ENCODE measurements around the gene KRTAP4-2.
"Not testable (repeated sequence)": the region's sequence is repeated elsewhere in the genome, so short reads cannot be mapped to it uniquely, and the experiment has no call there.

Gene KRTAP4-2

GRCh38 chr17:41149652-41149985, 28.4 kb downstream of the KRTAP4-2 start, which contains the start of gene KRTAP4-5:
TSS of gene KRTAP4-5 (minus strand) at chr17:41149825. CDS start at chr17:41149767, 58 bp downstream.
- TF ChIP-seq ZFP30 (CRISPR knock-in tag; IDR thresholded peaks at IDR 0.05): no peak
- no peak for TF ChIP-seq ZNF565 (CRISPR knock-in tag; conservative IDR thresholded peaks at IDR 0.05; ENCODE audit: low read depth)
- TF ChIP-seq RARB (CRISPR knock-in tag; IDR thresholded peaks at IDR 0.05): no peak
- TF ChIP-seq ZNF70 (CRISPR knock-in tag; IDR thresholded peaks at IDR 0.05): no peak
- TF ChIP-seq SNAI2 (CRISPR knock-in tag; IDR thresholded peaks at IDR 0.05): no peak
- no peak for TF ChIP-seq OSR1 (CRISPR knock-in tag; IDR thresholded peaks at IDR 0.05)
- TF ChIP-seq, protein P1, sequence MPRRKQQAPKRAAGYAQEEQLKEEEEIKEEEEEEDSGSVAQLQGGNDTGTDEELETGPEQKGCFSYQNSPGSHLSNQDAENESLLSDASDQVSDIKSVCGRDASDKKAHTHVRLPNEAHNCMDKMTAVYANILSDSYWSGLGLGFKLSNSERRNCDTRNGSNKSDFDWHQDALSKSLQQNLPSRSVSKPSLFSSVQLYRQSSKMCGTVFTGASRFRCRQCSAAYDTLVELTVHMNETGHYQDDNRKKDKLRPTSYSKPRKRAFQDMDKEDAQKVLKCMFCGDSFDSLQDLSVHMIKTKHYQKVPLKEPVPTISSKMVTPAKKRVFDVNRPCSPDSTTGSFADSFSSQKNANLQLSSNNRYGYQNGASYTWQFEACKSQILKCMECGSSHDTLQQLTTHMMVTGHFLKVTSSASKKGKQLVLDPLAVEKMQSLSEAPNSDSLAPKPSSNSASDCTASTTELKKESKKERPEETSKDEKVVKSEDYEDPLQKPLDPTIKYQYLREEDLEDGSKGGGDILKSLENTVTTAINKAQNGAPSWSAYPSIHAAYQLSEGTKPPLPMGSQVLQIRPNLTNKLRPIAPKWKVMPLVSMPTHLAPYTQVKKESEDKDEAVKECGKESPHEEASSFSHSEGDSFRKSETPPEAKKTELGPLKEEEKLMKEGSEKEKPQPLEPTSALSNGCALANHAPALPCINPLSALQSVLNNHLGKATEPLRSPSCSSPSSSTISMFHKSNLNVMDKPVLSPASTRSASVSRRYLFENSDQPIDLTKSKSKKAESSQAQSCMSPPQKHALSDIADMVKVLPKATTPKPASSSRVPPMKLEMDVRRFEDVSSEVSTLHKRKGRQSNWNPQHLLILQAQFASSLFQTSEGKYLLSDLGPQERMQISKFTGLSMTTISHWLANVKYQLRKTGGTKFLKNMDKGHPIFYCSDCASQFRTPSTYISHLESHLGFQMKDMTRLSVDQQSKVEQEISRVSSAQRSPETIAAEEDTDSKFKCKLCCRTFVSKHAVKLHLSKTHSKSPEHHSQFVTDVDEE (CRISPR knock-in tag; IDR thresholded peaks at IDR 0.05): no peak
- TF ChIP-seq TCF4 (CRISPR knock-in tag; IDR thresholded peaks at IDR 0.05; ENCODE audit: borderline replicate concordance): no peak
- TF ChIP-seq CSRNP3 (CRISPR knock-in tag; IDR thresholded peaks at IDR 0.05): no peak
- no peak for TF ChIP-seq GLIS3 (CRISPR knock-in tag; IDR thresholded peaks at IDR 0.05)
- TF ChIP-seq, protein P2, sequence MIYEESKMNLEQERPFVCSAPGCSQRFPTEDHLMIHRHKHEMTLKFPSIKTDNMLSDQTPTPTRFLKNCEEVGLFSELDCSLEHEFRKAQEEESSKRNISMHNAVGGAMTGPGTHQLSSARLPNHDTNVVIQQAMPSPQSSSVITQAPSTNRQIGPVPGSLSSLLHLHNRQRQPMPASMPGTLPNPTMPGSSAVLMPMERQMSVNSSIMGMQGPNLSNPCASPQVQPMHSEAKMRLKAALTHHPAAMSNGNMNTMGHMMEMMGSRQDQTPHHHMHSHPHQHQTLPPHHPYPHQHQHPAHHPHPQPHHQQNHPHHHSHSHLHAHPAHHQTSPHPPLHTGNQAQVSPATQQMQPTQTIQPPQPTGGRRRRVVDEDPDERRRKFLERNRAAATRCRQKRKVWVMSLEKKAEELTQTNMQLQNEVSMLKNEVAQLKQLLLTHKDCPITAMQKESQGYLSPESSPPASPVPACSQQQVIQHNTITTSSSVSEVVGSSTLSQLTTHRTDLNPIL (CRISPR knock-in tag; IDR thresholded peaks at IDR 0.05; ENCODE audit: low read depth): no peak
- no peak for TF ChIP-seq ARNTL (CRISPR knock-in tag; IDR thresholded peaks at IDR 0.05; ENCODE audit: borderline replicate concordance, low read depth)
- no peak for TF ChIP-seq ISL1 (CRISPR knock-in tag; IDR thresholded peaks at IDR 0.05)
- no peak for TF ChIP-seq BACH2 (CRISPR knock-in tag; IDR thresholded peaks at IDR 0.05; ENCODE audit: borderline replicate concordance)
- no peak for TF ChIP-seq ZNF8 (CRISPR knock-in tag; IDR thresholded peaks at IDR 0.05)
- TF ChIP-seq PPARA (CRISPR knock-in tag; IDR thresholded peaks at IDR 0.05; ENCODE audit: borderline replicate concordance): no peak
- no peak for TF ChIP-seq PATZ1 (CRISPR knock-in tag; IDR thresholded peaks at IDR 0.05; ENCODE audit: borderline replicate concordance)
- ATAC-seq: no peak

- ATAC-seq: not testable (repeated sequence)
Observed at GRCh38 chr17:41148971-41149651, 28.9 kb downstream of the KRTAP4-2 start.

DNA sequence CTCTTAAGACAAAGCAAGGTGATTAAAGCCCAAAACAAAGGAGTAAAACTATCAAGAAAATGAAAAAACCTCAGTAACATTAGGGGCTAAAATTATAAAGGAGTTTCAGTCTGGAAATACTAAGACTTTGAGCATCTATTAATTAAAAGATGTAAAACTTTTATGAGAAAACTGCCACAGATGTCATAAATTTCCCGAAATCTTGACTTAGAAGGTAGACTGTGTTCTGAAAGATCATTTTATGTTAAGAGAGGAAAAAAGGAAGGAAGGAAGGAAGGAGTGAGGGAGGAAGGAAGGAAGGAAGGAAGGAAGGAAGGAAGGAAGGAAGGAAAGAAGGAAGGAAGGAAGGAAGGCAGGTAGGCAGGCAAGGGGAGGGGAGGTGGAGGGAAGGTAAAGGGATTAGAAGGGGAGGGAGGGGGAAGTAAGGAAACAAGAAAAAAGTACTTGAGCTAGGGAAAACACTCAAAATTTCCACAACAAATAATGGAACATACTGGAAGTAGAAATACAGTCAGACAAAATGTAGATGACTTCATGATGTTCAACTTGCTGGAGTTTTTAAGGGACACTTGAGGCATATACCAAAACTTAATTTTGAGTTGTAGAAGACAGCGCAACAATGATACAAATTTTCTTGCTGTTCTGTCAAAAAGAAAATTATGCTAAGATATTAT, 30.4 kb downstream of the KRTAP4-2 start:
- TF ChIP-seq ZFP3 (CRISPR knock-in tag; IDR thresholded peaks at IDR 0.05) (no peak), ZNF565 (CRISPR knock-in tag; conservative IDR thresholded peaks at IDR 0.05; ENCODE audit: low read depth) (no peak), PATZ1 (CRISPR knock-in tag; IDR thresholded peaks at IDR 0.05; ENCODE audit: borderline replicate concordance) (no peak)
- TF ChIP-seq, protein P1 (CRISPR knock-in tag; IDR thresholded peaks at IDR 0.05): no peak
- TF ChIP-seq, protein P2 (CRISPR knock-in tag; IDR thresholded peaks at IDR 0.05; ENCODE audit: low read depth): no peak
- ATAC-seq: no peak

Data from SK-N-SH treated with all-trans-retinoic acid at 6 μM for 48 hours (cell line).